Keratinocyte (primary cell): ENCODE results near the gene CLDN14.

Experiments
- EZH2 ChIP-seq: IDR thresholded peaks from one replicate; pipeline ENCODE4 v1.6.1; 2012; ENCODE audit warnings: inconsistent platforms, mild to moderate bottlenecking, low read length, moderate library complexity
- TF ChIP-seq, protein P1 (sequence below), 3 experiments: IDR thresholded peaks in 1 of 3; conservative IDR thresholded peaks in 1 of 3; optimal IDR thresholded peaks in 1 of 3; 2 replicates in 2 of 3; 3 replicates in 1 of 3; pipeline versions ENCODE3 to v1.5.1; 2011; ENCODE audit warnings: low read length in 3 of 3, mild to moderate bottlenecking in 3 of 3, moderate library complexity in 2 of 3, control low read depth in 1 of 3, inconsistent platforms in 1 of 3; ENCODE audit not compliant: insufficient read depth in 2 of 3; ENCODE audit errors: extremely low read depth in 1 of 3

DNA sequence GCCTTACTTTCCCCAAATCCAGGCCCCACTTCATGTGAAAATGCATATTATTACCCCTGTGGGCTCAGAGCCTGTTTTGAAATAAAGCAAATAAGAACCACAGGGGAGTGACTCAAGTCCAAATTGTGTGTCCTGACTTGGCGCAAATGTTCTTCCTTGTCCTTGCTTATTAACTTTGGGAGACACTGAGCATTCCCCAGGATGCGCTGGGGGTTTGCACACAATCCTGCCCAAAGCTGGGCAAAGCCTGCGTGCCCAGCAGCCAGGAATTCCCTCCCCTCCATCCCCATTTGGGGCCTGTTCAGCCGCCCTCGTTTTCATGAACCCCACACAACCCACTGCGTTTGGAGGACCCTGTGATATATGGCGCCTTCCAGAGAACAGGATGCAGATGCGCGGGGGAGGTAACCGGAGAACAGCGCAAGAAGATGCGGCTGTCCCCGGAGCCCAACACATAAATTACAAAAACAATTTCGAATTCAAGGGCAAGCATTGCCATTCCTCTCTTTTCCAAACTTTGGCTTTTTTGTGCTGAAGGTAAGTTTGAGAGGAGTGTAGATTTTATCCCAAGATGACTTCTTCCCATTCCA is 42.4 kb upstream of the CLDN14 start:
- TF ChIP-seq, protein P1, sequence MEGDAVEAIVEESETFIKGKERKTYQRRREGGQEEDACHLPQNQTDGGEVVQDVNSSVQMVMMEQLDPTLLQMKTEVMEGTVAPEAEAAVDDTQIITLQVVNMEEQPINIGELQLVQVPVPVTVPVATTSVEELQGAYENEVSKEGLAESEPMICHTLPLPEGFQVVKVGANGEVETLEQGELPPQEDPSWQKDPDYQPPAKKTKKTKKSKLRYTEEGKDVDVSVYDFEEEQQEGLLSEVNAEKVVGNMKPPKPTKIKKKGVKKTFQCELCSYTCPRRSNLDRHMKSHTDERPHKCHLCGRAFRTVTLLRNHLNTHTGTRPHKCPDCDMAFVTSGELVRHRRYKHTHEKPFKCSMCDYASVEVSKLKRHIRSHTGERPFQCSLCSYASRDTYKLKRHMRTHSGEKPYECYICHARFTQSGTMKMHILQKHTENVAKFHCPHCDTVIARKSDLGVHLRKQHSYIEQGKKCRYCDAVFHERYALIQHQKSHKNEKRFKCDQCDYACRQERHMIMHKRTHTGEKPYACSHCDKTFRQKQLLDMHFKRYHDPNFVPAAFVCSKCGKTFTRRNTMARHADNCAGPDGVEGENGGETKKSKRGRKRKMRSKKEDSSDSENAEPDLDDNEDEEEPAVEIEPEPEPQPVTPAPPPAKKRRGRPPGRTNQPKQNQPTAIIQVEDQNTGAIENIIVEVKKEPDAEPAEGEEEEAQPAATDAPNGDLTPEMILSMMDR (optimal IDR thresholded peaks at IDR 0.05 in 1 of 3, IDR thresholded peaks at IDR 0.05 in 1 of 3, conservative IDR thresholded peaks at IDR 0.05 in 1 of 3; ENCODE audit: extremely low read depth in 1 of 3, insufficient read depth in 2 of 3, low read length in 3 of 3): no peak
- no peak for TF ChIP-seq EZH2
